GM23338 (cell line): ENCODE measurements around the gene ALPL. TPM values are rescaled to one million over a fixed set of nuclear protein-coding genes. Genes with fewer than 3 reads are reported as not detected.

Experiments used
- ATAC-seq: fragments of 200-7000 bp; cut with Tn5 transposase; 3 replicates; pipeline ENCODE4 v1.9.1; 2020
- DNase-seq: peaks from one replicate; pipeline ENCODE4 v3.0.0-alpha.2; 2015; ENCODE audit warnings: low spot score
- H2AFZ ChIP-seq: fragments of 200-600 bp; sonication (generic); 2 replicates; pipeline ENCODE4 v1.8.0; 2016; ENCODE audit warnings: antibody characterized with exemption, mild to moderate bottlenecking, moderate library complexity
- H3F3A ChIP-seq: fragments of 200-600 bp; sonication (generic); replicated peaks from 2 replicates; pipeline ENCODE4 v1.8.0; 2017; ENCODE audit warnings: antibody characterized with exemption, mixed run types, low read depth
- H3K27ac ChIP-seq: fragments of 200-600 bp; sonication (generic); 2 replicates; pipeline ENCODE4 v1.6.1; 2016; ENCODE audit warnings: low read depth
- H3K27me3 ChIP-seq: fragments of 200-600 bp; sonication (generic); 2 replicates; pipeline ENCODE4 v1.8.0; 2016; ENCODE audit warnings: mild to moderate bottlenecking, mixed run types, moderate library complexity; ENCODE audit not compliant: insufficient read depth
- H3K36me3 ChIP-seq: fragments of 200-600 bp; sonication (generic); 2 replicates; pipeline ENCODE4 v1.8.0; 2016; ENCODE audit warnings: mild to moderate bottlenecking; ENCODE audit not compliant: insufficient read depth
- H3K4me1 ChIP-seq: fragments of 200-600 bp; sonication (generic); 2 replicates; pipeline ENCODE4 v1.8.0; 2016; ENCODE audit warnings: mild to moderate bottlenecking, moderate library complexity; ENCODE audit not compliant: insufficient read depth
- H3K4me2 ChIP-seq: fragments of 200-600 bp; sonication (generic); 2 replicates; pipeline ENCODE4 v1.7.1; 2017; ENCODE audit warnings: mixed run types
- H3K4me3 ChIP-seq: fragments of 200-600 bp; sonication (generic); 2 replicates; pipeline ENCODE4 v1.6.1; 2016; ENCODE audit warnings: mixed run types
- H3K79me2 ChIP-seq: fragments of 200-600 bp; sonication (generic); replicated peaks from 2 replicates; pipeline ENCODE4 v1.8.0; 2017; ENCODE audit warnings: mild to moderate bottlenecking; ENCODE audit not compliant: insufficient read depth
- H3K9me2 ChIP-seq: fragments of 200-600 bp; sonication (generic); 2 replicates; pipeline ENCODE4 v1.8.0; 2017; ENCODE audit not compliant: insufficient read depth
- H4K20me1 ChIP-seq: fragments of 200-600 bp; sonication (generic); replicated peaks from 2 replicates; pipeline ENCODE4 v1.8.0; 2017; ENCODE audit warnings: mild to moderate bottlenecking; ENCODE audit not compliant: insufficient read depth
- H3K27ac Mint-ChIP-seq: 2 replicates; pipeline ENCODE4 v1.8.0; 2020; ENCODE audit warnings: inconsistent platforms, mild to moderate bottlenecking, moderate library complexity, mixed read lengths
- H3K27me3 Mint-ChIP-seq: 3 replicates; pipeline ENCODE4 v1.8.0; 2022; ENCODE audit warnings: low read depth, mild to moderate bottlenecking, moderate library complexity, mixed read lengths, inconsistent platforms; ENCODE audit not compliant: insufficient read depth, poor library complexity
- H3K36me3 Mint-ChIP-seq: 3 replicates; pipeline ENCODE4 v1.8.0; 2021; ENCODE audit warnings: low read depth, mild to moderate bottlenecking, inconsistent platforms, moderate library complexity, mixed read lengths
- H3K4me1 Mint-ChIP-seq: 3 replicates; pipeline ENCODE4 v1.8.0; 2020; ENCODE audit warnings: mild to moderate bottlenecking, inconsistent platforms, mixed read lengths
- H3K4me3 Mint-ChIP-seq: 3 replicates; pipeline ENCODE4 v1.8.0; 2021; ENCODE audit warnings: moderate library complexity, mild to moderate bottlenecking, inconsistent platforms, mixed read lengths
- H3K9me3 Mint-ChIP-seq: 3 replicates; pipeline ENCODE4 v1.8.0; 2020; ENCODE audit warnings: moderate library complexity, mild to moderate bottlenecking, inconsistent platforms, mixed read lengths
- EZH2 ChIP-seq: fragments of 200-600 bp; sonication (generic); IDR thresholded peaks from one replicate; pipeline ENCODE4 v1.8.0; 2017; ENCODE audit warnings: antibody characterized with exemption, mild to moderate bottlenecking, low read depth; ENCODE audit not compliant: unreplicated experiment
- JUNB ChIP-seq: IDR thresholded peaks from one replicate; pipeline ENCODE4 v1.6.1; 2016; ENCODE audit warnings: antibody characterized with exemption; ENCODE audit not compliant: unreplicated experiment
- NANOG ChIP-seq: IDR thresholded peaks from 2 replicates; pipeline ENCODE4 v1.6.1; 2016; ENCODE audit warnings: antibody characterized with exemption, borderline replicate concordance
- POLR2AphosphoS5 ChIP-seq: IDR thresholded peaks from 2 replicates; pipeline ENCODE4 v1.6.1; 2016; ENCODE audit warnings: antibody characterized with exemption, low read depth
- STAT1 ChIP-seq: IDR thresholded peaks from one replicate; pipeline ENCODE4 v1.6.1; 2016; ENCODE audit warnings: antibody characterized with exemption; ENCODE audit not compliant: unreplicated experiment
- ZNF462 ChIP-seq: fragments of 250-450 bp; sonication (Bioruptor Pico); IDR thresholded peaks from 2 replicates; pipeline ENCODE4 v1.5.0; 2020; ENCODE audit warnings: mild to moderate bottlenecking, moderate library complexity
- polyA plus RNA-seq: library from polyadenylated mRNA; unstranded; fragments of >200 nt; fragmentation: Nextera tagmentation; extraction: Ambion mirVana; gene quantifications from 2 replicates; pipeline ENCODE4 v1.2.1, GENCODE V29; 2016
- total RNA-seq: library from RNA; depleted of rRNA; stranded (reverse); fragments of >200 nt; shearing (Covaris generic); gene quantifications from 2 replicates; pipeline ENCODE4 v1.2.3, GENCODE V29; 2014
- TF ChIP-seq, protein P1 (sequence below), 2 experiments: fragments of 200-600 bp in 1 of 2; sonication (generic) in 1 of 2; conservative IDR thresholded peaks; 2 replicates each; pipeline versions ENCODE4 v1.5.1 to v1.6.1; 2016 to 2017; ENCODE audit warnings: antibody characterized with exemption in 2 of 2, low read depth in 2 of 2, mild to moderate bottlenecking in 2 of 2, moderate library complexity in 1 of 2

Gene ALPL
- total and polyA plus RNA-seq, 2 experiments from 2014 or later = 116 to 187 TPM

- TF ChIP-seq ZNF462 = no peak
- TF ChIP-seq STAT1 = no peak
Measured at GRCh38 chr1:21614419-21615115, 105.3 kb downstream of the ALPL start (continued).

DNA sequence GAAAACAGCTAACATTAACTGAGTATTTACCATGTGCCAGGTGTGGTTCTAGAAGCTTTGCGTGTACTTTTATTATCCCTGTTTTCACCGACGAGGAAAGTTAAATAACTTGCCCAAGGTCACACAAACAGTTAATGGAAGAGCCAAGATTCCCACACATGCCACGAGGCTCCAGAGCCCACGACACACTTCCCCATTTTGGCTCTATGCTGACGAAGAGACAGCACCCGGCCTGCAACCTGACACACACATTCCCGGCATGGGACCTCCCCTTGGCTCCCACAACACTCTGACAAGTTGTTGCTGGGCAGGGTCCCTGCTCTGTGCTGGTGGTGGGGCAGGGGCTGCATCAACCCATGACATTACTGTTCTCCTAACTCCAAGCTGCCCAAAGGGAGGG lies 107.1 kb downstream of the ALPL start:
- Histone ChIP-seq H3K9me2 (no peaks in the 10 kb centered on the region), H2AFZ (no peak overlapping the region), H3K4me1 (peaks cover 6% of the 10 kb centered on the region; the same call in 1 of the 2 replicates), H4K20me1 (no peaks in the 10 kb centered on the region; the same call in 1 of the 2 replicates), H3K27me3 (peaks cover 5% of the 10 kb centered on the region; the same call in 1 of the 2 replicates), H3K79me2 (no peaks in the 10 kb centered on the region), H3K36me3 (no peaks in the 10 kb centered on the region), H3K4me2 (no peak overlapping the region), H3K27ac (no peak overlapping the region), H3F3A (no peaks in the 10 kb centered on the region), H3K4me3 (no peak overlapping the region)
- no peak overlapping the region for H3K27ac Mint-ChIP-seq
- ATAC-seq = no peak
- H3K27me3 Mint-ChIP-seq = peaks cover 21% of the 10 kb centered on the region
- DNase-seq = no peak
- peaks cover 20% of the 10 kb centered on the region for H3K4me1 Mint-ChIP-seq
- H3K9me3 Mint-ChIP-seq = no peaks in the 10 kb centered on the region; the same call in 2 of the 3 replicates
- H3K36me3 Mint-ChIP-seq = no peaks in the 10 kb centered on the region; the same call in 2 of the 3 replicates
- H3K4me3 Mint-ChIP-seq = no peak overlapping the region
- TF ChIP-seq JUNB (no peak), EZH2 (no peak), POLR2AphosphoS5 (no peak), NANOG (no peak), STAT1 (no peak), ZNF462 (no peak)
- TF ChIP-seq, protein P1, sequence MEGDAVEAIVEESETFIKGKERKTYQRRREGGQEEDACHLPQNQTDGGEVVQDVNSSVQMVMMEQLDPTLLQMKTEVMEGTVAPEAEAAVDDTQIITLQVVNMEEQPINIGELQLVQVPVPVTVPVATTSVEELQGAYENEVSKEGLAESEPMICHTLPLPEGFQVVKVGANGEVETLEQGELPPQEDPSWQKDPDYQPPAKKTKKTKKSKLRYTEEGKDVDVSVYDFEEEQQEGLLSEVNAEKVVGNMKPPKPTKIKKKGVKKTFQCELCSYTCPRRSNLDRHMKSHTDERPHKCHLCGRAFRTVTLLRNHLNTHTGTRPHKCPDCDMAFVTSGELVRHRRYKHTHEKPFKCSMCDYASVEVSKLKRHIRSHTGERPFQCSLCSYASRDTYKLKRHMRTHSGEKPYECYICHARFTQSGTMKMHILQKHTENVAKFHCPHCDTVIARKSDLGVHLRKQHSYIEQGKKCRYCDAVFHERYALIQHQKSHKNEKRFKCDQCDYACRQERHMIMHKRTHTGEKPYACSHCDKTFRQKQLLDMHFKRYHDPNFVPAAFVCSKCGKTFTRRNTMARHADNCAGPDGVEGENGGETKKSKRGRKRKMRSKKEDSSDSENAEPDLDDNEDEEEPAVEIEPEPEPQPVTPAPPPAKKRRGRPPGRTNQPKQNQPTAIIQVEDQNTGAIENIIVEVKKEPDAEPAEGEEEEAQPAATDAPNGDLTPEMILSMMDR (conservative IDR thresholded peaks at IDR 0.05; ENCODE audit: low read depth in 2 of 2) = no peak
